Posterior vena cava (tissue), 2 donors: Measurements from ENCODE around the gene ATL1. TPM values are rescaled to one million over a fixed set of nuclear protein-coding genes. Genes with fewer than 3 reads are reported as not detected.
"Not testable (repeated sequence)": the region's sequence is repeated elsewhere in the genome, so short reads cannot be mapped to it uniquely, and the experiment has no call there.

Experiments used
- DNase-seq: peaks from one replicate; pipeline ENCODE4 v3.0.0-alpha.2; 2020; ENCODE audit warnings: low spot score
- intact Hi-C, 2 donors: fragments of 100-400 bp; cut with DNase I; formaldehyde crosslinking; loops; one replicate each; pipeline versions ENCODE4 v1.14.1 to v1.14.2; 2022 to 2023
- total RNA-seq, 2 donors: library from RNA; stranded (reverse); fragmentation: NEBNext Ultra II Directional; extraction: Animal tissue kit (Norgen Biotek cat#: 25700); gene quantifications; one replicate each; pipeline ENCODE4 v1.2.1, GENCODE V29; 2021
- donor health status: DM: yes; HTN: yes; CAD: no.
- donor health status: DM: yes; HTN: yes; CAD: no.

ATL1 gene
- total RNA-seq, 2 donors from 2014 or later: 13.3 to 16.0 TPM

GRCh38 chr14:50533241-50533705, 26.7 kb upstream of the ATL1 start:
- intact Hi-C loops: loop anchor here (5.0 kb wide), 2 partner anchors 211 to 216 kb away; no protein-coding TSS in a partner anchor
- no peak for DNase-seq

- intact Hi-C loops: loop anchor here (5.0 kb wide), 2 partner anchors 212 to 217 kb away; no protein-coding TSS in a partner anchor
- DNase-seq: no peak
These were observed 26.1 kb upstream of the ATL1 start for GRCh38 chr14:50533806-50534205.

- intact Hi-C loops: loop anchor here (5.0 kb wide), 2 partner anchors 212 to 217 kb away; no protein-coding TSS in a partner anchor
- no peak for DNase-seq
These were observed 25.5 kb upstream of the ATL1 start for GRCh38 chr14:50534416-50534815.

GRCh38 chr14:50534997-50535396, 24.9 kb upstream of the ATL1 start:
- no peak for DNase-seq
- intact Hi-C loops: loop anchor here (5.0 kb wide), 2 partner anchors 213 to 218 kb away; no protein-coding TSS in a partner anchor

- intact Hi-C loops, DNase-seq: not testable (repeated sequence)
These were observed 21.9 kb upstream of the ATL1 start for GRCh38 chr14:50538034-50538433.

GRCh38 chr14:50539051-50539450, 20.9 kb upstream of the ATL1 start:
- intact Hi-C loops: no loop called here

GRCh38 chr14:50541159-50541567, 18.8 kb upstream of the ATL1 start:
- no peak for DNase-seq
- intact Hi-C loops: no loop called here

More at GRCh38 chr14:50539051-50539450, 20.9 kb upstream of the ATL1 start:
- no peak for DNase-seq

- intact Hi-C loops: no loop called here
- DNase-seq: no peak
These were observed 17.0 kb upstream of the ATL1 start for GRCh38 chr14:50542941-50543418.

GRCh38 chr14:50544911-50545310, 15.0 kb upstream of the ATL1 start:
- intact Hi-C loops: no loop called here
- no peak for DNase-seq

- intact Hi-C loops: no loop called here
These were observed 14.3 kb upstream of the ATL1 start for GRCh38 chr14:50545618-50546017.

GRCh38 chr14:50550294-50550693, 9.7 kb upstream of the ATL1 start:
- intact Hi-C loops: no loop called here
- no peak for DNase-seq

More at GRCh38 chr14:50545618-50546017, 14.3 kb upstream of the ATL1 start:
- no peak for DNase-seq

GRCh38 chr14:50551877-50552276, 8.1 kb upstream of the ATL1 start:
- intact Hi-C loops: no loop called here
- DNase-seq: no peak

GRCh38 chr14:50552796-50553195, 7.1 kb upstream of the ATL1 start:
- DNase-seq, intact Hi-C loops: not testable (repeated sequence)

- DNase-seq: peak; percentile 96
- intact Hi-C loops: no loop called here
These were observed 963 bp downstream of the ATL1 start for GRCh38 chr14:50560931-50561285.

GRCh38 chr14:50562841-50563240, 2.9 kb downstream of the ATL1 start:
- intact Hi-C loops: no loop called here
- DNase-seq: no peak

GRCh38 chr14:50569714-50570274, 9.8 kb downstream of the ATL1 start:
- no peak for DNase-seq
- intact Hi-C loops: no loop called here

- intact Hi-C loops: no loop called here
- DNase-seq: no peak
These were observed 13.9 kb downstream of the ATL1 start for GRCh38 chr14:50573862-50574261.

GRCh38 chr14:50575769-50576168, 15.8 kb downstream of the ATL1 start:
- intact Hi-C loops: no loop called here
- no peak for DNase-seq

- intact Hi-C loops: no loop called here
- DNase-seq: no peak
These were observed 18.0 kb downstream of the ATL1 start for GRCh38 chr14:50577982-50578381.

- intact Hi-C loops: no loop called here
- DNase-seq: no peak
These were observed 18.5 kb downstream of the ATL1 start for GRCh38 chr14:50578433-50578832.

GRCh38 chr14:50590464-50590863, 30.5 kb downstream of the ATL1 start:
- intact Hi-C loops: no loop called here
- no peak for DNase-seq
